Measurements from ENCODE around the gene EMCN.
"Not testable (repeated sequence)": the region's sequence is repeated elsewhere in the genome, so short reads cannot be mapped to it uniquely, and the experiment has no call there.

EMCN gene

DNA sequence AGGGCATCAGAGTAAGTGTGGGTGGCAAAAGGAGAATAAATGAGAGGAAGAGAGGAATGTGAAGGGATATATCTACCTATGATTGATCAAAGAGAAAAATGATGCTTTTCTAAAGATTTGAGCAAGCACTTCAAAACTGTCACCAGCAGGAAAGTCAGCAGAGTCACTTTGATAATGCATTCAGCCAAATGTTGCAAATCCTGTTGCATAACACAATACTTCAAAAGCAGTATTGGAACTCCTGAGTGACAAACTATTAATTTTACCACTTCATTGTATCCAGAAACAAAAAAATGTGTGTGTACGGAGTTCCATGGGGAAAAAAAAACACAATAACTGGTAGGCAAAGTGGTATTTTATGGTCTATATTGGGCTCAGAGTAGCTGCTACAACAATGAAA, 160.3 kb downstream of the EMCN start:
- no peaks in the 10 kb centered on the region for H3K36me3 ChIP-seq (ENCODE audit: insufficient read depth)
- no peaks in the 10 kb centered on the region for H3K79me2 ChIP-seq (ENCODE audit: insufficient read depth, low read depth)
- TF ChIP-seq, protein P1, sequence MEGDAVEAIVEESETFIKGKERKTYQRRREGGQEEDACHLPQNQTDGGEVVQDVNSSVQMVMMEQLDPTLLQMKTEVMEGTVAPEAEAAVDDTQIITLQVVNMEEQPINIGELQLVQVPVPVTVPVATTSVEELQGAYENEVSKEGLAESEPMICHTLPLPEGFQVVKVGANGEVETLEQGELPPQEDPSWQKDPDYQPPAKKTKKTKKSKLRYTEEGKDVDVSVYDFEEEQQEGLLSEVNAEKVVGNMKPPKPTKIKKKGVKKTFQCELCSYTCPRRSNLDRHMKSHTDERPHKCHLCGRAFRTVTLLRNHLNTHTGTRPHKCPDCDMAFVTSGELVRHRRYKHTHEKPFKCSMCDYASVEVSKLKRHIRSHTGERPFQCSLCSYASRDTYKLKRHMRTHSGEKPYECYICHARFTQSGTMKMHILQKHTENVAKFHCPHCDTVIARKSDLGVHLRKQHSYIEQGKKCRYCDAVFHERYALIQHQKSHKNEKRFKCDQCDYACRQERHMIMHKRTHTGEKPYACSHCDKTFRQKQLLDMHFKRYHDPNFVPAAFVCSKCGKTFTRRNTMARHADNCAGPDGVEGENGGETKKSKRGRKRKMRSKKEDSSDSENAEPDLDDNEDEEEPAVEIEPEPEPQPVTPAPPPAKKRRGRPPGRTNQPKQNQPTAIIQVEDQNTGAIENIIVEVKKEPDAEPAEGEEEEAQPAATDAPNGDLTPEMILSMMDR (conservative IDR thresholded peaks at IDR 0.05; ENCODE audit: low read depth, low read length) = no peak
- no peaks in the 10 kb centered on the region for H3K27me3 ChIP-seq (ENCODE audit: insufficient read depth, low read depth)
- H2AFZ ChIP-seq (ENCODE audit: low read depth) = no peak overlapping the region
- H3K4me3 ChIP-seq (IDR thresholded peaks at IDR 0.05; ENCODE audit: insufficient read depth, low read depth, low read length) = no peak overlapping the region
- no peak overlapping the region for H3K27ac ChIP-seq
- H3K4me2 ChIP-seq = no peak overlapping the region
- no peak overlapping the region for H3K9ac ChIP-seq
- no peaks in the 10 kb centered on the region for H4K20me1 ChIP-seq (ENCODE audit: insufficient read depth)
- H3K4me1 ChIP-seq (ENCODE audit: low read depth, poor library complexity, severe bottlenecking) = no peaks in the 10 kb centered on the region

DNA sequence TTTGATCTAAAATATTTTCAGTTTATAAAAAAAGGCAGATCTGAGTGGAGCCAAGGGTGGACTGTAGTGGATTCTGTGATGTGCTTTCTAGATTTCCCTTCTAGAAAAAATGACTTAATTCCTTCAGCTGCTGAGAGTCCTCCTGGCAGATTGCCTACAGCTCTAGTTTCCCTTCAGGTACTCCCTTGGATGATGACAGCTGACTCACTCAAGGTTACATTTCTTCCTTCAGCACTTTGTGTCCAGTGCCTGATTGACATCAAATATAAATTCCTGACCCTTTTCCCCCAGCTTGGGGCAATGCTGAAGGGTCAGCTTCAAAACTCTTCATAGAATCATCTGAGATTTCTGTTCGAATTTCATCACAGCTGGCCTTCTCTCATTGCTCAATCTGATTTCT, 161.7 kb downstream of the EMCN start:
- Histone ChIP-seq H3K79me2 (ENCODE audit: insufficient read depth, low read depth) (no peaks in the 10 kb centered on the region), H3K27ac (no peak overlapping the region), H3K36me3 (ENCODE audit: insufficient read depth) (no peaks in the 10 kb centered on the region), H4K20me1 (ENCODE audit: insufficient read depth) (no peaks in the 10 kb centered on the region), H2AFZ (ENCODE audit: low read depth) (no peak overlapping the region), H3K4me1 (ENCODE audit: low read depth, poor library complexity, severe bottlenecking) (no peaks in the 10 kb centered on the region), H3K4me3 (IDR thresholded peaks at IDR 0.05; ENCODE audit: insufficient read depth, low read depth, low read length) (no peak overlapping the region), H3K9ac (no peak overlapping the region), H3K4me2 (no peak overlapping the region), H3K27me3 (ENCODE audit: insufficient read depth, low read depth) (no peaks in the 10 kb centered on the region)
- TF ChIP-seq, protein P1 (conservative IDR thresholded peaks at IDR 0.05; ENCODE audit: low read depth, low read length) = no peak

DNA sequence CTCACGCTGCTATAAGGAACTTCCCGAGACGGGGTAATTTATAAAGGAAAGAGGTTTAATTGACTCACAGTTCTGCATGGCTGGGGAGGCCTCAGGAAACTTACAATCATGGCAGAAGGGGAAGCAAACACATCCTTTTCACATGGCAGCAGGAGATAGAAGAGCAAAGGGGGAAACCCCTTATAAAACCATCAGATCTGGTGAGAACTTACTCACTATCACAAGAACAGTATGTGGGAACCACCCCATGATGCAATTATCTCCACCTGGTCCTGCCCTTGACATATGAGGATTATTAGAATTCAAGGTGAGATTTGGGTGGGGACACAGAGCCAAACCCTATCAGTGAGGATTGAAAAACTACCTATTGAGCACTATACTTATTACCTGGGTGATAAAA, 165.5 kb downstream of the EMCN start:
- H2AFZ ChIP-seq (ENCODE audit: low read depth); H3K4me1 ChIP-seq (ENCODE audit: low read depth, poor library complexity, severe bottlenecking); H3K9ac ChIP-seq; H3K4me3 ChIP-seq (IDR thresholded peaks at IDR 0.05; ENCODE audit: insufficient read depth, low read depth, low read length); H3K27ac ChIP-seq; H3K79me2 ChIP-seq (ENCODE audit: insufficient read depth, low read depth); H3K4me2 ChIP-seq; H3K36me3 ChIP-seq (ENCODE audit: insufficient read depth); H4K20me1 ChIP-seq (ENCODE audit: insufficient read depth); H3K27me3 ChIP-seq (ENCODE audit: insufficient read depth, low read depth): not testable (repeated sequence)

DNA sequence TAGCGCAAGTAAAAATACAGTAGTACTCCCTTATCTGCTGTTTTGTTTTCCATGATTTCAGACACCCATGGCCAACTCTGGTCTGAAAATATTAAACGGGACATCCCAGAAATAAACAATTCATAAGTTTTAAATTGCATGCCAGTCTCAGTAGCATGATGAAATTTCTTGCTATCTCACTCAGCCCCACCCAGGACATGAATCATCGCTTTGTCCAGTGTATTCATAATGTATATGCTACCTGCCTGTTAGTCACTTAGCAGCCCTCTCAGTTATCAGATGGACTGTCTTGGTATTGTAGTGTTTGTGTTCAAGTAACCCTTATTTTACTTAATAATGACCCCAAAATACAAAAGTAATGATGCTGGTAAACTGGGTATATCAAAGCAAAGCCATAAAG, 169.3 kb downstream of the EMCN start:
- no peak overlapping the region for H2AFZ ChIP-seq (ENCODE audit: low read depth)
- no peaks in the 10 kb centered on the region for H3K27me3 ChIP-seq (ENCODE audit: insufficient read depth, low read depth)
- H4K20me1 ChIP-seq (ENCODE audit: insufficient read depth) = no peaks in the 10 kb centered on the region
- H3K36me3 ChIP-seq (ENCODE audit: insufficient read depth) = no peaks in the 10 kb centered on the region
- H3K27ac ChIP-seq = no peak overlapping the region
- no peak overlapping the region for H3K4me2 ChIP-seq
- H3K4me3 ChIP-seq (IDR thresholded peaks at IDR 0.05; ENCODE audit: insufficient read depth, low read depth, low read length) = no peak overlapping the region
- H3K9ac ChIP-seq = no peak overlapping the region
- TF ChIP-seq, protein P1 (conservative IDR thresholded peaks at IDR 0.05; ENCODE audit: low read depth, low read length) = no peak
- H3K4me1 ChIP-seq (ENCODE audit: low read depth, poor library complexity, severe bottlenecking) = no peaks in the 10 kb centered on the region
- H3K79me2 ChIP-seq (ENCODE audit: insufficient read depth, low read depth) = no peaks in the 10 kb centered on the region

DNA sequence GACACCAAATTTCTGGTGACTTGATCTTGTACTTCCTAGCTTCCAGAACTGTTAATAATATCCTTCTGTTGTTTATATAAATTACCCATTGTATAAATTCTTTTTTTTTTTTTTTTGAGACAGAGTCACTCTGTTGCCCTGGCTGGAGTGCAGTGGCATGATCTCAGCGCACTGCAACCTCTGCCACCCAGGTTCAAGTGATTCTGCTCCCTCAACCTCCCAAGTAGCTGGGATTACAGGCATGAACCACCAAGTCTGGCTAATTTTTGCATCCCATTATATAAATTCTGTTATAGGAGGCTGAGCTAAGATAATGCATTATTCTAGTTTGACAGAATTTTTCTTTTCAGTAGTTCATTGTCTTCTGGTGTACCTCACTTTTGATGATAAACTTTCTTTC, 170.6 kb downstream of the EMCN start:
- TF ChIP-seq, protein P1 (conservative IDR thresholded peaks at IDR 0.05; ENCODE audit: low read depth, low read length) = no peak
- Histone ChIP-seq H3K79me2 (ENCODE audit: insufficient read depth, low read depth) (no peaks in the 10 kb centered on the region), H3K27me3 (ENCODE audit: insufficient read depth, low read depth) (no peaks in the 10 kb centered on the region), H3K4me3 (IDR thresholded peaks at IDR 0.05; ENCODE audit: insufficient read depth, low read depth, low read length) (no peak overlapping the region), H4K20me1 (ENCODE audit: insufficient read depth) (no peaks in the 10 kb centered on the region), H3K4me2 (no peak overlapping the region), H3K4me1 (ENCODE audit: low read depth, poor library complexity, severe bottlenecking) (no peaks in the 10 kb centered on the region), H3K36me3 (ENCODE audit: insufficient read depth) (no peaks in the 10 kb centered on the region), H3K9ac (no peak overlapping the region), H3K27ac (no peak overlapping the region), H2AFZ (ENCODE audit: low read depth) (no peak overlapping the region)

All from KMS-11 (cell line).